Subcutaneous preadipocyte (primary cell): ENCODE data around the gene PPY. TPM values are rescaled to one million over a fixed set of nuclear protein-coding genes. Genes with fewer than 3 reads are reported as not detected.

ENCODE experiments used
- total RNA-seq: library from RNA; depleted of rRNA; stranded (reverse); fragments of >200 nt; gene quantifications from 2 replicates; pipeline ENCODE4 v1.2.3, GENCODE V29; 2012

Gene PPY
- total RNA-seq = not detected in 2 replicates

GRCh38 chr17:43942051-43942685 is at the start of gene PPY:
Gene PPY (minus strand): TSS chr17:43942476. CDS start chr17:43941654, 822 bp downstream.

GRCh38 chr17:43953746-43954145 is 11.5 kb upstream of the PPY start, which contains the start of gene PYY:
Gene PYY (minus strand): TSS chr17:43953940. CDS start chr17:43953483, 457 bp downstream.

GRCh38 chr17:43907425-43907981 is 34.8 kb downstream of the PPY start, which contains the start of gene MPP2:
Gene MPP2 (minus strand): TSS chr17:43907536. CDS start chr17:43904460, 3,076 bp downstream.

Other genes with a start within 250 kb of the PPY start
- gene SOST, start 183.7 kb downstream of the PPY start, total RNA-seq = not detected in 2 replicates
- gene DUSP3, start 163.5 kb downstream of the PPY start, total RNA-seq = 43.4 and 55.1 TPM in 2 replicates
- under 0.01 TPM in 2 replicates for gene CFAP97D1, start 162.0 kb downstream of the PPY start, total RNA-seq
- gene MPP3, start 109.3 kb downstream of the PPY start, total RNA-seq = 12.9 and 17.0 TPM in 2 replicates
- not detected in 2 replicates for gene CD300LG, start 95.3 kb downstream of the PPY start, total RNA-seq
- gene MPP2, start 34.9 kb downstream of the PPY start, total RNA-seq = 0.78 and 1.1 TPM in 2 replicates
- gene PYY, start 11.5 kb upstream of the PPY start, total RNA-seq = 0.37 TPM in 1 of 2 replicates, not detected in the other
- 20.2 and 41.4 TPM in 2 replicates for gene NAGS, start 62.1 kb upstream of the PPY start, total RNA-seq
- gene TMEM101, start 72.5 kb upstream of the PPY start, total RNA-seq = 39.1 and 58.8 TPM in 2 replicates
- gene LSM12, start 124.2 kb upstream of the PPY start, total RNA-seq = 84.9 and 93.8 TPM in 2 replicates
- 39.9 and 42.6 TPM in 2 replicates for gene G6PC3, start 128.3 kb upstream of the PPY start, total RNA-seq
- gene HDAC5, start 181.2 kb upstream of the PPY start, total RNA-seq = 47.4 and 53.4 TPM in 2 replicates
- 5.5 and 8.4 TPM in 2 replicates for gene HROB, start 199.5 kb upstream of the PPY start, total RNA-seq
- under 0.01 TPM in 1 of 2 replicates, not detected in the other for gene ASB16, start 228.2 kb upstream of the PPY start, total RNA-seq
- gene TMUB2, start 244.5 kb upstream of the PPY start, total RNA-seq = 18.6 and 19.1 TPM in 2 replicates